Measurements from ENCODE around the gene CEACAM7.

Gene CEACAM7

DNA sequence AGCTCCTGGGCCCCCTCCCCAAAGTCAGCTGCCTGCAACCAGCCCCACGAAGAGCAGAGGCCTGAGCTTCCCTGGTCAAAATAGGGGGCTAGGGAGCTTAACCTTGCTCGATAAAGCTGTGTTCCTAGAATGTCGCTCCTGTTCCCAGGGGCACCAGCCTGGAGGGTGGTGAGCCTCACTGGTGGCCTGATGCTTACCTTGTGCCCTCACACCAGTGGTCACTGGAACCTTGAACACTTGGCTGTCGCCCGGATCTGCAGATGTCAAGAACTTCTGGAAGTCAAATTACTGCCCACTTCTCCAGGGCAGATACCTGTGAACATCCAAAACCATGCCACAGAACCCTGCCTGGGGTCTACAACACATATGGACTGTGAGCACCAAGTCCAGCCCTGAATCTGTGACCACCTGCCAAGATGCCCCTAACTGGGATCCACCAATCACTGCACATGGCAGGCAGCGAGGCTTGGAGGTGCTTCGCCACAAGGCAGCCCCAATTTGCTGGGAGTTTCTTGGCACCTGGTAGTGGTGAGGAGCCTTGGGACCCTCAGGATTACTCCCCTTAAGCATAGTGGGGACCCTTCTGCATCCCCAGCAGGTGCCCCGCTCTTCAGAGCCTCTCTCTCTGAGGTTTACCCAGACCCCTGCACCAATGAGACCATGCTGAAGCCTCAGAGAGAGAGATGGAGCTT, 15.7 kb upstream of the CEACAM7 start:
- TF ChIP-seq EZH2phosphoT487 (IDR thresholded peaks at IDR 0.05; ENCODE audit: low read depth): no peak
- TF ChIP-seq, protein P1, sequence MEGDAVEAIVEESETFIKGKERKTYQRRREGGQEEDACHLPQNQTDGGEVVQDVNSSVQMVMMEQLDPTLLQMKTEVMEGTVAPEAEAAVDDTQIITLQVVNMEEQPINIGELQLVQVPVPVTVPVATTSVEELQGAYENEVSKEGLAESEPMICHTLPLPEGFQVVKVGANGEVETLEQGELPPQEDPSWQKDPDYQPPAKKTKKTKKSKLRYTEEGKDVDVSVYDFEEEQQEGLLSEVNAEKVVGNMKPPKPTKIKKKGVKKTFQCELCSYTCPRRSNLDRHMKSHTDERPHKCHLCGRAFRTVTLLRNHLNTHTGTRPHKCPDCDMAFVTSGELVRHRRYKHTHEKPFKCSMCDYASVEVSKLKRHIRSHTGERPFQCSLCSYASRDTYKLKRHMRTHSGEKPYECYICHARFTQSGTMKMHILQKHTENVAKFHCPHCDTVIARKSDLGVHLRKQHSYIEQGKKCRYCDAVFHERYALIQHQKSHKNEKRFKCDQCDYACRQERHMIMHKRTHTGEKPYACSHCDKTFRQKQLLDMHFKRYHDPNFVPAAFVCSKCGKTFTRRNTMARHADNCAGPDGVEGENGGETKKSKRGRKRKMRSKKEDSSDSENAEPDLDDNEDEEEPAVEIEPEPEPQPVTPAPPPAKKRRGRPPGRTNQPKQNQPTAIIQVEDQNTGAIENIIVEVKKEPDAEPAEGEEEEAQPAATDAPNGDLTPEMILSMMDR (IDR thresholded peaks at IDR 0.05; ENCODE audit: low read depth, low read length): no peak
- Histone ChIP-seq H3K4me2 (ENCODE audit: low read length) (no peak overlapping the region), H4K20me1 (ENCODE audit: insufficient read depth, low read length) (no peaks in the 10 kb centered on the region), H3K4me1 (ENCODE audit: low read length) (peaks cover 8% of the 10 kb centered on the region), H3K36me3 (replicated peaks; ENCODE audit: low read depth, low read length) (no peaks in the 10 kb centered on the region), H3K79me2 (ENCODE audit: low read length) (no peaks in the 10 kb centered on the region), H3K9ac (ENCODE audit: low read length) (no peak overlapping the region), H3K27me3 (ENCODE audit: low read depth, low read length) (peaks cover 44% of the 10 kb centered on the region), H3K4me3 (ENCODE audit: low read length) (no peak overlapping the region), H3K27ac (ENCODE audit: low read length) (no peak overlapping the region), H2AFZ (ENCODE audit: low read depth, low read length) (no peak overlapping the region), H3K9me3 (ENCODE audit: insufficient read depth, low read length) (no peaks in the 10 kb centered on the region)

DNA sequence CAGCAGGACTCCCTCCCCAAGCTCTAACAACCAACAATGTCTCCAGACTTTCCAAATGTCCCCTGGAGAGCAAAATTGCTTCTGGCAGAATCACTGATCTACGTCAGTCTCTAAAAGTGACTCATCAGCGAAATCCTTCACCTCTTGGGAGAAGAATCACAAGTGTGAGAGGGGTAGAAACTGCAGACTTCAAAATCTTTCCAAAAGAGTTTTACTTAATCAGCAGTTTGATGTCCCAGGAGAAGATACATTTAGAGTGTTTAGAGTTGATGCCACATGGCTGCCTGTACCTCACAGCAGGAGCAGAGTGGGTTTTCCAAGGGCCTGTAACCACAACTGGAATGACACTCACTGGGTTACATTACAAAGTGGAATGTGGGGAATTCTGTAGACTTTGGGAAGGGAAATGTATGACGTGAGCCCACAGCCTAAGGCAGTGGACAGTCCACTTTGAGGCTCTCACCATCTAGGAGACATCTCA, 14.1 kb upstream of the CEACAM7 start:
- Histone ChIP-seq H3K4me3 (ENCODE audit: low read length) (no peak overlapping the region), H3K4me1 (ENCODE audit: low read length) (peaks cover 10% of the 10 kb centered on the region), H3K9ac (ENCODE audit: low read length) (no peak overlapping the region), H3K79me2 (ENCODE audit: low read length) (no peaks in the 10 kb centered on the region), H3K9me3 (ENCODE audit: insufficient read depth, low read length) (no peaks in the 10 kb centered on the region), H3K4me2 (ENCODE audit: low read length) (no peak overlapping the region), H2AFZ (ENCODE audit: low read depth, low read length) (no peak overlapping the region), H3K27ac (ENCODE audit: low read length) (no peak overlapping the region), H3K27me3 (ENCODE audit: low read depth, low read length) (peaks cover 50% of the 10 kb centered on the region), H4K20me1 (ENCODE audit: insufficient read depth, low read length) (no peaks in the 10 kb centered on the region), H3K36me3 (replicated peaks; ENCODE audit: low read depth, low read length) (no peaks in the 10 kb centered on the region)
- TF ChIP-seq EZH2phosphoT487 (IDR thresholded peaks at IDR 0.05; ENCODE audit: low read depth): no peak
- TF ChIP-seq, protein P1 (IDR thresholded peaks at IDR 0.05; ENCODE audit: low read depth, low read length): no peak

DNA sequence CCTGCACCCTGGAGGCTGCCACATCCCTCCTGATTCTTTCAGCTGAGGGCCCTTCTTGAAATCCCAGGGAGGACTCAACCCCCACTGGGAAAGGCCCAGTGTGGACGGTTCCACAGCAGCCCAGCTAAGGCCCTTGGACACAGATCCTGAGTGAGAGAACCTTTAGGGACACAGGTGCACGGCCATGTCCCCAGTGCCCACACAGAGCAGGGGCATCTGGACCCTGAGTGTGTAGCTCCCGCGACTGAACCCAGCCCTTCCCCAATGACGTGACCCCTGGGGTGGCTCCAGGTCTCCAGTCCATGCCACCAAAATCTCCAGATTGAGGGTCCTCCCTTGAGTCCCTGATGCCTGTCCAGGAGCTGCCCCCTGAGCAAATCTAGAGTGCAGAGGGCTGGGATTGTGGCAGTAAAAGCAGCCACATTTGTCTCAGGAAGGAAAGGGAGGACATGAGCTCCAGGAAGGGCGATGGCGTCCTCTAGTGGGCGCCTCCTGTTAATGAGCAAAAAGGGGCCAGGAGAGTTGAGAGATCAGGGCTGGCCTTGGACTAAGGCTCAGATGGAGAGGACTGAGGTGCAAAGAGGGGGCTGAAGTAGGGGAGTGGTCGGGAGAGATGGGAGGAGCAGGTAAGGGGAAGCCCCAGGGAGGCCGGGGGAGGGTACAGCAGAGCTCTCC, 13.5 kb upstream of the CEACAM7 start:
- Histone ChIP-seq H3K9me3 (ENCODE audit: insufficient read depth, low read length) (no peaks in the 10 kb centered on the region), H3K4me1 (ENCODE audit: low read length) (peaks cover 10% of the 10 kb centered on the region), H2AFZ (ENCODE audit: low read depth, low read length) (no peak overlapping the region), H3K9ac (ENCODE audit: low read length) (no peak overlapping the region), H3K4me2 (ENCODE audit: low read length) (no peak overlapping the region), H3K4me3 (ENCODE audit: low read length) (no peak overlapping the region), H3K27me3 (ENCODE audit: low read depth, low read length) (peaks cover 50% of the 10 kb centered on the region), H3K36me3 (replicated peaks; ENCODE audit: low read depth, low read length) (no peaks in the 10 kb centered on the region), H3K27ac (ENCODE audit: low read length) (no peak overlapping the region), H4K20me1 (ENCODE audit: insufficient read depth, low read length) (0 out of 2 replicates have a peak, but pooled peaks cover 2% of the 10 kb centered on the region), H3K79me2 (ENCODE audit: low read length) (no peaks in the 10 kb centered on the region)
- no peak for TF ChIP-seq EZH2phosphoT487 (IDR thresholded peaks at IDR 0.05; ENCODE audit: low read depth)
- TF ChIP-seq, protein P1 (IDR thresholded peaks at IDR 0.05; ENCODE audit: low read depth, low read length): peak; percentile 73

DNA sequence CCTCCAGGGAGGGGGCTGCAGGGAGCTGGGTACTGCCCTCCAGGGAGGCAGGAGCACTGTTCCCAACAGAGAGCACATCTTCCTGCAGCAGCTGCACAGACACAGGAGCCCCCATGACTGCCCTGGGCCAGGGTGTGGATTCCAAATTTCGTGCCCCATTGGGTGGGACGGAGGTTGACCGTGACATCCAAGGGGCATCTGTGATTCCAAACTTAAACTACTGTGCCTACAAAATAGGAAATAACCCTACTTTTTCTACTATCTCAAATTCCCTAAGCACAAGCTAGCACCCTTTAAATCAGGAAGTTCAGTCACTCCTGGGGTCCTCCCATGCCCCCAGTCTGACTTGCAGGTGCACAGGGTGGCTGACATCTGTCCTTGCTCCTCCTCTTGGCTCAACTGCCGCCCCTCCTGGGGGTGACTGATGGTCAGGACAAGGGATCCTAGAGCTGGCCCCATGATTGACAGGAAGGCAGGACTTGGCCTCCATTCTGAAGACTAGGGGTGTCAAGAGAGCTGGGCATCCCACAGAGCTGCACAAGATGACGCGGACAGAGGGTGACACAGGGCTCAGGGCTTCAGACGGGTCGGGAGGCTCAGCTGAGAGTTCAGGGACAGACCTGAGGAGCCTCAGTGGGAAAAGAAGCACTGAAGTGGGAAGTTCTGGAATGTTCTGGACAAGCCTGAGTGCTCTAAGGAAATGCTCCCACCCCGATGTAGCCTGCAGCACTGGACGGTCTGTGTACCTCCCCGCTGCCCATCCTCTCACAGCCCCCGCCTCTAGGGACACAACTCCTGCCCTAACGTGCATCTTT, 12.5 kb upstream of the CEACAM7 start:
- H3K27me3 ChIP-seq (ENCODE audit: low read depth, low read length): peaks cover 41% of the 10 kb centered on the region
- TF ChIP-seq, protein P1 (IDR thresholded peaks at IDR 0.05; ENCODE audit: low read depth, low read length): no peak
- no peak for TF ChIP-seq EZH2phosphoT487 (IDR thresholded peaks at IDR 0.05; ENCODE audit: low read depth)
- no peaks in the 10 kb centered on the region for H3K36me3 ChIP-seq (replicated peaks; ENCODE audit: low read depth, low read length)
- no peak overlapping the region for H3K9ac ChIP-seq (ENCODE audit: low read length)
- no peaks in the 10 kb centered on the region for H3K79me2 ChIP-seq (ENCODE audit: low read length)
- H2AFZ ChIP-seq (ENCODE audit: low read depth, low read length): no peak overlapping the region
- H3K4me3 ChIP-seq (ENCODE audit: low read length): no peak overlapping the region
- H3K4me1 ChIP-seq (ENCODE audit: low read length): peaks cover 10% of the 10 kb centered on the region
- no peaks in the 10 kb centered on the region for H3K9me3 ChIP-seq (ENCODE audit: insufficient read depth, low read length)
- H4K20me1 ChIP-seq (ENCODE audit: insufficient read depth, low read length): 0 out of 2 replicates have a peak, but pooled peaks cover 4% of the 10 kb centered on the region
- no peak overlapping the region for H3K27ac ChIP-seq (ENCODE audit: low read length)
- H3K4me2 ChIP-seq (ENCODE audit: low read length): no peak overlapping the region
